LNCaP clone FGC (cell line): ENCODE results near the gene TMEM94.

Source experiments
- DNase-seq: peaks from one replicate; pipeline ENCODE4 v3.0.0-alpha.2; 2011; ENCODE audit warnings: low read depth
- H3K4me3 ChIP-seq: 2 replicates; pipeline ENCODE4 v1.5.1; 2011; ENCODE audit warnings: mild to moderate bottlenecking, low read depth, low read length, control low read depth
- CTCF ChIP-seq: IDR thresholded peaks from 2 replicates; pipeline ENCODE4 v1.5.1; 2012; ENCODE audit warnings: mild to moderate bottlenecking; ENCODE audit not compliant: control insufficient read depth, insufficient read depth; ENCODE audit errors: extremely low read depth

Gene TMEM94

DNA sequence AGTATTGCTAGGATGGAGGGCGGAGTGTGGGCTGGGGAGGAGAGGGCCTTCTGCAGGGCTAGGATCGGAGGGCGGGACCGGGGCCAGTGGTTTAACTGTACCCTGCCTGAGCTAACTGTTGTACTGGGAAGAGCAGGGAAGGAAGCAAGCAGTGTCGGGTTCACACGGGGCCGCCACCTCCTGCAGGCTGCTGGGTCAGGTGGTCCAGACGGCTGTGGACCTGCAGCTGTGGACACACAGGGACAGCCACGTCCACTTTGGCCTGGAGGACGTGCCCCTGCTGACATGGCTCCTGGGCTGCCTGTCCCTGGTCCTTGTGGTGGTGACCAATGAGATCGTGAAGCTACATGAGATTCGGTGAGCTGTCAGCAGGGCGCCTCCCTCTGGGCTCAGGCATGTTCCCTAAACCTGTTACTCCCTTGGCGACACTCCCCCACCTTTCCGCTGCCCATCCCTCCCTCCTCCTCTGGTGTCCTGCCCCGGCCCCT, 42.3 kb downstream of the TMEM94 start:
- peak; percentile 11; the same call in 1 of the 2 replicates for TF ChIP-seq CTCF
- H3K4me3 ChIP-seq: no peak overlapping the region
- no peak for DNase-seq

- no peak for DNase-seq
- no peak overlapping the region for H3K4me3 ChIP-seq
- TF ChIP-seq CTCF: no peak
Measured at GRCh38 chr17:75499313-75500022, 43.0 kb downstream of the TMEM94 start.

DNA sequence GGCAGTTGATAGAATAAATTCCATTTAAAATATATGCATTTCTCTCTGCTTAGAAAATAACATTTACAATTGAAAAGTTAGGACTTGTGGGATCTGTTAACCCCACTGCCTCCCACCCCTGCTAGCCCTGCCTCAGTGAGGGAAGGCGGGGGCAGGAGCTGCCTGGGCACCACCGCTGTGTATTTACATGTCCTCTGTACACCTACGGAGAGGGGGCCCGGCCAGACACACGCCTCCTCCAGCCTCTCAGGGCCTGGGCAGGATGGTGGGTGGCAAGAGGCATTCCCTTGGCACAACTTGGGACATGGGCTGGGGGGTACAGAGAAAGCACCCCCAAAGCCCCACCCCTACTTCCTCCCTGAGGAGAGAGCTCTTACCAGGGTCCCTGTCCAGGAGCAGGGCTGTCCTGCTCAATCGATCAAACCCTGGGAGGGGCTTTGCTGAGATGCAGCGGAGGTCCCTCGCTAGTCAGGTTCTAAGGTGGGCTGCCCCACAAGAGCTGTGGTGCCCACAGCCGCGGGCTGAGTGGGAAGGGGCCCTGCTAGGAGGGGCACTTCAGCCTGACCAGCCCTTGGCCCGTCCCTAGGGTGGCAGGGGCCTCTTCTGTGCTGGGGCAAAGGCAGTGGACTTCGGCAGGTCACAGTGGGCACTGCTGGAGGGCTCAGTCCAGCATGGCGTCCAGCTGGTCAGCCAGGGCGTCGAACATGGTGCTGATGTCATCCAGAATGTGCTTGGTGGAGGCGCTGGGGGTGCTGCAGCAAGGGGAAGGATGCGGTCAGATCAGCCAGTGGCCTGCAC, 44.2 kb downstream of the TMEM94 start:
- no peak for DNase-seq
- no peak for TF ChIP-seq CTCF
- no peak overlapping the region for H3K4me3 ChIP-seq

- H3K4me3 ChIP-seq: no peak overlapping the region
- DNase-seq: no peak
- TF ChIP-seq CTCF: no peak
Measured at GRCh38 chr17:75501378-75502071, 45.1 kb downstream of the TMEM94 start.

DNA sequence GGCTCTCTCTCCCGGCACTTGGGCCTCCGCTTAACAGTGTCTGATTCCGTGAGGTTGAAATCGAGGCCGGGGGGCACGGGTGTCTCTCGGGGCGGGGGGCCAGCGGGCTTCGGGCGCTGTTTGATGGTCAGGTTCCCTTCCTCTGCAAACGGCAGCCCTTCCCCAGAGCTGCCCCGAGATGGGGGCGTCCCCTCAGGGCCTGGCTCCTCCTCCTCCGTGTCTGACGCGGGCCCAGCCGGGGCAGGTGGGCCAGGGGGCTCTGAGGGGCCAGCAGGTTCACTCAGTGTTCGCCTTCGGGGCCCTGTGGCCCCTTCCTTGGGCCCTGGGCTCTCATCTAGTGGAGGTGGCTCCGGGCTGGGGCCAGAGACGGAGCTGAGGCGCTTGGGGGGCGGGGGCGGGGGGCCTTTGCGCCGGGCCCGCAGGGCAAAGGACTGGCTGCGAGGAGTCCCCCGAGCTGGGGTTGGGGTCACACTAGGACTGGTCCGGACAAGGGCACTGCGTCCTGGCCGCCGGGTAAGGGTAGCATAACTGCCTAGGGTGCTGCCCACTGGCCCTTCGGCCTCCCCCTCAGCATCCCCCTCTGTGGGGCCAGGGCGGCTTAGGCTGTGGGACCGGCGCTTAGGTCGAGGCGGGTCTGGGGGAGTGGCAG, 45.8 kb downstream of the TMEM94 start:
- H3K4me3 ChIP-seq: no peak overlapping the region
- no peak for TF ChIP-seq CTCF
- no peak for DNase-seq

- no peak for DNase-seq
- TF ChIP-seq CTCF: no peak
- H3K4me3 ChIP-seq: no peak overlapping the region
Measured at GRCh38 chr17:75502721-75503329, 46.4 kb downstream of the TMEM94 start.
